ENCODE data around the gene CHRM2. TPM values are rescaled to one million over a fixed set of nuclear protein-coding genes. Genes with fewer than 3 reads are reported as not detected.

The CHRM2 gene
- total and polyA plus RNA-seq, 7 experiments from 2014 or later: not detected

GRCh38 chr7:136877509-136877908 is 9.1 kb downstream of the CHRM2 start:
- Mint-ChIP-seq H3K4me3 (no peak overlapping the region), H3K27me3 (peaks cover under 1 to 12% (median 3%) of the 10 kb centered on the region in 5 donors), H3K36me3 (no peaks in the 10 kb centered on the region), H3K9me3 (peaks cover 0 to 19% (median 2%) of the 10 kb centered on the region in 11 donors), H3K4me1 (no peaks in the 10 kb centered on the region), H3K27ac (no peak overlapping the region)
- Histone ChIP-seq H3K27me3 (ENCODE audit: control insufficient read depth in 2 of 2, insufficient read depth in 2 of 2, low read length in 2 of 2) (no peaks in the 10 kb centered on the region), H3K9me3 (ENCODE audit: control insufficient read depth in 2 of 3, low read length in 3 of 3) (no peaks in the 10 kb centered on the region), H3K4me1 (ENCODE audit: control insufficient read depth in 2 of 2, insufficient read depth in 2 of 2, low read length in 2 of 2) (no peaks in the 10 kb centered on the region), H3K4me3 (ENCODE audit: low read length) (no peak overlapping the region), H3K36me3 (ENCODE audit: control insufficient read depth in 2 of 3, insufficient read depth in 3 of 3, low read length in 3 of 3) (no peaks in the 10 kb centered on the region), H3K27ac (ENCODE audit: low read depth, low read length) (no peak overlapping the region)
- intact Hi-C loops (cut with micrococcal nuclease): no loop called here
- ChIA-PET POLR2A (no interaction called here), CTCF (no interaction called here)
- DNase-seq: no peak
- no peak for ATAC-seq

DNA sequence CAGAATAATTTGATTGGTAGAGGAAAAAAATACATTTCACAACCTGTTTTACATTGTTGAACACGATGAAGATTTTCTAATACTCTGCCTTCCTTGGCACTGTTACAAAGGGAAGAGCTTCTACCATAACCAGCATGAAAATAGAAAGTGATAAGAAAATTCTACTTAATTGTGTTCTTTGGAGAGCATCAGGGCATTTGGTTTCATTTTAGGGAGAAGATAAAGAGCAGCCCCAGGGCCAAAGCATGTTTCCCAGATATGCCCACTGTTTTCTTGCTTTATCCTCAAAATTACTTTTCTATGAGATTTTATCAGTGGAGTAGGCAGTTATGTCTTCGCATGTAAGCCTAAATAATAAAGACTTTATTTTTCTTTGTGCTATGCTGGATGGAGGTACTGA is 9.5 kb downstream of the CHRM2 start:
- H3K27ac ChIP-seq (ENCODE audit: low read depth, low read length): no peak overlapping the region

DNA sequence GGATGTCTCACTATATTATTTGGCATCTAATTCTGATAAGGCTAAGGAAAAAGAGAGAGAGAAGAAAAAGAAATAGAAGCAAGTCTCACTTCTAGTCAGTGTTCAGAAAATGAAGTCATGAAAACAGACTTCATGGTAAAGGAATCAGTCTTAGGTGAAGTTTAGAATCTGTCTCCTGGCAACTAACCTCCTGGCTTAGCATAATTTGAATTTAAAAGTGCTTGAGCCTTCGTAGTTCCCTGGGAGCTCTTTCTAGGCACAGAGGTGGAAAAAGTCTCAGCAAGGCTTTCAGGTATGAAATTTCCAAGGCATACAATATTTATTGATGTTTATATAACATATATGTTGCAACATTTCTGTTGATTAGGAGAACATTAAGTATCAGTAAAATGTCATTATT is 10.4 kb downstream of the CHRM2 start:
- Mint-ChIP-seq H3K27me3 (peaks cover 0 to 1% (median 0%) of the 10 kb centered on the region in 5 donors), H3K4me1 (no peaks in the 10 kb centered on the region), H3K36me3 (no peaks in the 10 kb centered on the region), H3K4me3 (no peak overlapping the region), H3K27ac (no peak overlapping the region), H3K9me3 (peaks cover 0 to 15% (median 2%) of the 10 kb centered on the region in 11 donors)
- ATAC-seq (no peak), DNase-seq (no peak)
- no peak overlapping the region for H3K4me3 ChIP-seq (ENCODE audit: low read length)
- H3K27me3 ChIP-seq (ENCODE audit: control insufficient read depth in 2 of 2, insufficient read depth in 2 of 2, low read length in 2 of 2): no peaks in the 10 kb centered on the region
- no peaks in the 10 kb centered on the region for H3K36me3 ChIP-seq (ENCODE audit: control insufficient read depth in 2 of 3, insufficient read depth in 3 of 3, low read length in 3 of 3)
- H3K9me3 ChIP-seq (ENCODE audit: control insufficient read depth in 2 of 3, low read length in 3 of 3): no peaks in the 10 kb centered on the region
- ChIA-PET POLR2A (no interaction called here), CTCF (no interaction called here)
- no peak overlapping the region for H3K27ac ChIP-seq (ENCODE audit: low read depth, low read length)
- intact Hi-C loops (cut with micrococcal nuclease): no loop called here
- H3K4me1 ChIP-seq (ENCODE audit: control insufficient read depth in 2 of 2, insufficient read depth in 2 of 2, low read length in 2 of 2): no peaks in the 10 kb centered on the region

More for the DNA sequence above, 9.5 kb downstream of the CHRM2 start:
- H3K4me3 Mint-ChIP-seq: no peak overlapping the region
- H3K36me3 Mint-ChIP-seq: no peaks in the 10 kb centered on the region
- intact Hi-C loops (cut with micrococcal nuclease): no loop called here
- H3K9me3 Mint-ChIP-seq: peaks cover 0 to 19% (median 2%) of the 10 kb centered on the region in 11 donors
- Histone ChIP-seq H3K4me1 (ENCODE audit: control insufficient read depth in 2 of 2, insufficient read depth in 2 of 2, low read length in 2 of 2) (no peaks in the 10 kb centered on the region), H3K4me3 (ENCODE audit: low read length) (no peak overlapping the region), H3K9me3 (ENCODE audit: control insufficient read depth in 2 of 3, low read length in 3 of 3) (no peaks in the 10 kb centered on the region), H3K36me3 (ENCODE audit: control insufficient read depth in 2 of 3, insufficient read depth in 3 of 3, low read length in 3 of 3) (no peaks in the 10 kb centered on the region), H3K27me3 (ENCODE audit: control insufficient read depth in 2 of 2, insufficient read depth in 2 of 2, low read length in 2 of 2) (no peaks in the 10 kb centered on the region)
- H3K27ac Mint-ChIP-seq: no peak overlapping the region
- ATAC-seq (no peak), DNase-seq (no peak)
- peaks cover 0 to 8% (median 0%) of the 10 kb centered on the region in 5 donors for H3K27me3 Mint-ChIP-seq
- POLR2A ChIA-PET: no interaction called here
- CTCF ChIA-PET: no interaction called here
- H3K4me1 Mint-ChIP-seq: no peaks in the 10 kb centered on the region

DNA sequence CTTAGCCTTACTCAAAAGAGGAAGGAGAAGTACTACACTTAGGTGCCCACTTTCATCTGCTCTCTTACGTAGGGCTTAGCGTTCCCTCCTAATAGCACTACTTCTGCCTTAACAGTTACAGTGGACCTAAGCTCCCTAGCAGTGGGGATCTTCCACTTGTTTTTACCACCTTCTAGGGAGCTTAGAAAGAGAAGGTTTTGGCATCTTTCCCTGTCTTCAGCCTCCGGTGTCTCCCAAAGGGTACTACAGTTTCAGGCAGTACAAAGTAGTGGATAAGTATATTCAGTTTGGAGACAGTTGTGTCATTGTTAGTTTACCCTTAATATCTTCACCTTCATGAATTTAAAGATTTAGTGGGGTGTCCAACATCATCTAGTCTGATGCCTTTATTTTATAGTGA is 14.6 kb downstream of the CHRM2 start:
- no peak overlapping the region for H3K27ac ChIP-seq (ENCODE audit: low read depth, low read length)
- H3K4me3 ChIP-seq (ENCODE audit: low read length): no peak overlapping the region
- H3K36me3 ChIP-seq (ENCODE audit: control insufficient read depth in 2 of 3, insufficient read depth in 3 of 3, low read length in 3 of 3): no peaks in the 10 kb centered on the region
- Mint-ChIP-seq H3K4me1 (no peaks in the 10 kb centered on the region), H3K27me3 (no peaks in the 10 kb centered on the region), H3K9me3 (peaks cover 0 to 20% (median 0%) of the 10 kb centered on the region in 11 donors), H3K4me3 (no peak overlapping the region), H3K36me3 (no peaks in the 10 kb centered on the region), H3K27ac (no peak overlapping the region)
- POLR2A ChIA-PET: no interaction called here
- DNase-seq (no peak), ATAC-seq (no peak)
- intact Hi-C loops (cut with micrococcal nuclease): no loop called here
- H3K4me1 ChIP-seq (ENCODE audit: control insufficient read depth in 2 of 2, insufficient read depth in 2 of 2, low read length in 2 of 2): no peaks in the 10 kb centered on the region
- H3K27me3 ChIP-seq (ENCODE audit: control insufficient read depth in 2 of 2, insufficient read depth in 2 of 2, low read length in 2 of 2): no peaks in the 10 kb centered on the region
- CTCF ChIA-PET: no interaction called here
- H3K9me3 ChIP-seq (ENCODE audit: control insufficient read depth in 2 of 3, low read length in 3 of 3): no peaks in the 10 kb centered on the region

- Mint-ChIP-seq H3K9me3 (peaks cover 0 to 20% (median 2%) of the 10 kb centered on the region in 11 donors), H3K27ac (no peak overlapping the region)
- CTCF ChIA-PET: no interaction called here
Observed at GRCh38 chr7:136884492-136884891, 16.0 kb downstream of the CHRM2 start.

GRCh38 chr7:136887317-136887716 is 18.9 kb downstream of the CHRM2 start:
- Histone ChIP-seq H3K9me3 (ENCODE audit: control insufficient read depth in 2 of 3, low read length in 3 of 3) (no peaks in the 10 kb centered on the region), H3K27me3 (ENCODE audit: control insufficient read depth in 2 of 2, insufficient read depth in 2 of 2, low read length in 2 of 2) (no peaks in the 10 kb centered on the region), H3K36me3 (ENCODE audit: control insufficient read depth in 2 of 3, insufficient read depth in 3 of 3, low read length in 3 of 3) (no peaks in the 10 kb centered on the region), H3K27ac (ENCODE audit: low read depth, low read length) (no peak overlapping the region), H3K4me1 (ENCODE audit: control insufficient read depth in 2 of 2, insufficient read depth in 2 of 2, low read length in 2 of 2) (no peaks in the 10 kb centered on the region), H3K4me3 (ENCODE audit: low read length) (no peak overlapping the region)
- POLR2A ChIA-PET: no interaction called here
- ATAC-seq (no peak), DNase-seq (no peak)
- Mint-ChIP-seq H3K27ac (no peak overlapping the region), H3K27me3 (no peaks in the 10 kb centered on the region), H3K4me1 (no peaks in the 10 kb centered on the region), H3K9me3 (peaks cover 0 to 5% (median 1%) of the 10 kb centered on the region in 11 donors), H3K36me3 (no peaks in the 10 kb centered on the region), H3K4me3 (no peak overlapping the region)
- intact Hi-C loops (cut with micrococcal nuclease): no loop called here
- CTCF ChIA-PET: no interaction called here

More at GRCh38 chr7:136884492-136884891, 16.0 kb downstream of the CHRM2 start:
- Mint-ChIP-seq H3K36me3 (no peaks in the 10 kb centered on the region), H3K27me3 (no peaks in the 10 kb centered on the region), H3K4me3 (no peak overlapping the region), H3K4me1 (no peaks in the 10 kb centered on the region)
- Histone ChIP-seq H3K27me3 (ENCODE audit: control insufficient read depth in 2 of 2, insufficient read depth in 2 of 2, low read length in 2 of 2) (no peaks in the 10 kb centered on the region), H3K4me1 (ENCODE audit: control insufficient read depth in 2 of 2, insufficient read depth in 2 of 2, low read length in 2 of 2) (no peaks in the 10 kb centered on the region), H3K9me3 (ENCODE audit: control insufficient read depth in 2 of 3, low read length in 3 of 3) (no peaks in the 10 kb centered on the region), H3K4me3 (ENCODE audit: low read length) (no peak overlapping the region), H3K27ac (ENCODE audit: low read depth, low read length) (no peak overlapping the region), H3K36me3 (ENCODE audit: control insufficient read depth in 2 of 3, insufficient read depth in 3 of 3, low read length in 3 of 3) (no peaks in the 10 kb centered on the region)
- intact Hi-C loops (cut with micrococcal nuclease): no loop called here
- ATAC-seq: no peak
- DNase-seq: no peak
- POLR2A ChIA-PET: no interaction called here

DNA sequence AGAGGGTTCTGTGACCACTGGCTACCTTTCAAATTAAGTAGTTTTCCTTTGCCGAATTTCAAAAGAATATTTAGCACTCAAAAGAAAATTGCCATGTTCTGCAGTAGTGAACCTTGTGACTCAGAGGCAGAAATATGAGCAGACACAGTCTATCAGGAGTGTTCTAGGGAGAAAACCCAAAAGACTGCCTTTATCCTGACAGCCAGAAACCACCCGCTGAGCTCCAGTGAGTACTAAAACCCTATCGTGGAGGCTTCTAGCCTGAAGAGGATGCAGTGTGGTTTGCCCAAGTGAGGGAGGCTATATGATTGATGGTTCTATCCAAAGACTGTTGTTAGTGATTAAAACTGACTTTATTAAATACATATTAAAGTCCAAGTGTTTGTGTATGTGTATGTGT is 21.9 kb downstream of the CHRM2 start:
- no peaks in the 10 kb centered on the region for H3K27me3 Mint-ChIP-seq
- no peaks in the 10 kb centered on the region for H3K27me3 ChIP-seq (ENCODE audit: control insufficient read depth in 2 of 2, insufficient read depth in 2 of 2, low read length in 2 of 2)
- H3K9me3 ChIP-seq (ENCODE audit: control insufficient read depth in 2 of 3, low read length in 3 of 3): no peaks in the 10 kb centered on the region
- ChIA-PET POLR2A (no interaction called here), CTCF (no interaction called here)
- no peak overlapping the region for H3K27ac ChIP-seq (ENCODE audit: low read depth, low read length)
- peaks cover 0 to 13% (median 4%) of the 10 kb centered on the region in 11 donors for H3K9me3 Mint-ChIP-seq
- H3K36me3 Mint-ChIP-seq: no peaks in the 10 kb centered on the region
- DNase-seq (no peak), ATAC-seq (no peak)
- no peak overlapping the region for H3K4me3 Mint-ChIP-seq
- no peak overlapping the region for H3K27ac Mint-ChIP-seq
- H3K4me3 ChIP-seq (ENCODE audit: low read length): no peak overlapping the region
- no peaks in the 10 kb centered on the region for H3K36me3 ChIP-seq (ENCODE audit: control insufficient read depth in 2 of 3, insufficient read depth in 3 of 3, low read length in 3 of 3)
- H3K4me1 Mint-ChIP-seq: no peaks in the 10 kb centered on the region
- intact Hi-C loops (cut with micrococcal nuclease): no loop called here
- no peaks in the 10 kb centered on the region for H3K4me1 ChIP-seq (ENCODE audit: control insufficient read depth in 2 of 2, insufficient read depth in 2 of 2, low read length in 2 of 2)

All from naive thymus-derived CD4-positive, alpha-beta T cell (primary cell).